Colonic mucosa (tissue), 4 donors: Measurements from ENCODE around the gene RIPOR2. TPM values are rescaled to one million over a fixed set of nuclear protein-coding genes. Genes with fewer than 3 reads are reported as not detected.

ENCODE experiments used
- DNase-seq: peaks from one replicate; pipeline ENCODE4 v3.0.0-alpha.2; 2020
- H3K27ac ChIP-seq: fragments of 200-600 bp; one replicate; pipeline ENCODE4 v1.8.0; 2021
- H3K27me3 ChIP-seq: fragments of 200-600 bp; one replicate; pipeline ENCODE4 v1.8.0; 2021
- H3K36me3 ChIP-seq: fragments of 200-600 bp; one replicate; pipeline ENCODE4 v1.8.0; 2021
- H3K4me1 ChIP-seq: fragments of 200-600 bp; one replicate; pipeline ENCODE4 v1.8.0; 2021; ENCODE audit warnings: mild to moderate bottlenecking
- H3K4me3 ChIP-seq: fragments of 200-600 bp; one replicate; pipeline ENCODE4 v1.8.0; 2021
- H3K9ac ChIP-seq, 2 donors: one replicate each; pipeline ENCODE4 v1.7.0; 2013; ENCODE audit warnings: control low read depth in 2 of 2, low read depth in 2 of 2, low read length in 2 of 2
- H3K9me3 ChIP-seq: fragments of 200-600 bp; one replicate; pipeline ENCODE4 v1.8.0; 2021
- intact Hi-C: fragments of 100-400 bp; cut with DNase I; formaldehyde crosslinking; loops from one replicate; pipeline ENCODE4 v1.14.1; 2022
- total RNA-seq, 2 donors: library from RNA; stranded (reverse); fragmentation: NEBNext Ultra II Directional in 1 of 2; extraction: Animal tissue kit (Norgen Biotek cat#: 25700) in 1 of 2; gene quantifications; one replicate each; pipeline ENCODE4 v1.2.1, GENCODE V29; 2021
- TF ChIP-seq, protein P1 (sequence below): fragments of 200-600 bp; IDR thresholded peaks from one replicate; pipeline ENCODE4 v1.8.0; 2022; ENCODE audit warnings: antibody characterized with exemption, mild to moderate bottlenecking
- donor health status: healthy.
- donor health status: DM: no; HTN: no; CAD: no.
- donor health status: DM: no; HTN: no; CAD: no.

Gene RIPOR2, protein sequence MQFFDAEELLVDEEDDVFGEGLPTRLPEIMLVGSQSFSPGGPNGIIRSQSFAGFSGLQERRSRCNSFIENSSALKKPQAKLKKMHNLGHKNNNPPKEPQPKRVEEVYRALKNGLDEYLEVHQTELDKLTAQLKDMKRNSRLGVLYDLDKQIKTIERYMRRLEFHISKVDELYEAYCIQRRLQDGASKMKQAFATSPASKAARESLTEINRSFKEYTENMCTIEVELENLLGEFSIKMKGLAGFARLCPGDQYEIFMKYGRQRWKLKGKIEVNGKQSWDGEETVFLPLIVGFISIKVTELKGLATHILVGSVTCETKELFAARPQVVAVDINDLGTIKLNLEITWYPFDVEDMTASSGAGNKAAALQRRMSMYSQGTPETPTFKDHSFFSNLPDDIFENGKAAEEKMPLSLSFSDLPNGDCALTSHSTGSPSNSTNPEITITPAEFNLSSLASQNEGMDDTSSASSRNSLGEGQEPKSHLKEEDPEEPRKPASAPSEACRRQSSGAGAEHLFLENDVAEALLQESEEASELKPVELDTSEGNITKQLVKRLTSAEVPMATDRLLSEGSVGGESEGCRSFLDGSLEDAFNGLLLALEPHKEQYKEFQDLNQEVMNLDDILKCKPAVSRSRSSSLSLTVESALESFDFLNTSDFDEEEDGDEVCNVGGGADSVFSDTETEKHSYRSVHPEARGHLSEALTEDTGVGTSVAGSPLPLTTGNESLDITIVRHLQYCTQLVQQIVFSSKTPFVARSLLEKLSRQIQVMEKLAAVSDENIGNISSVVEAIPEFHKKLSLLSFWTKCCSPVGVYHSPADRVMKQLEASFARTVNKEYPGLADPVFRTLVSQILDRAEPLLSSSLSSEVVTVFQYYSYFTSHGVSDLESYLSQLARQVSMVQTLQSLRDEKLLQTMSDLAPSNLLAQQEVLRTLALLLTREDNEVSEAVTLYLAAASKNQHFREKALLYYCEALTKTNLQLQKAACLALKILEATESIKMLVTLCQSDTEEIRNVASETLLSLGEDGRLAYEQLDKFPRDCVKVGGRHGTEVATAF
- total RNA-seq = 1 to 10 TPM; 1.8 to 2.0 TPM

DNA sequence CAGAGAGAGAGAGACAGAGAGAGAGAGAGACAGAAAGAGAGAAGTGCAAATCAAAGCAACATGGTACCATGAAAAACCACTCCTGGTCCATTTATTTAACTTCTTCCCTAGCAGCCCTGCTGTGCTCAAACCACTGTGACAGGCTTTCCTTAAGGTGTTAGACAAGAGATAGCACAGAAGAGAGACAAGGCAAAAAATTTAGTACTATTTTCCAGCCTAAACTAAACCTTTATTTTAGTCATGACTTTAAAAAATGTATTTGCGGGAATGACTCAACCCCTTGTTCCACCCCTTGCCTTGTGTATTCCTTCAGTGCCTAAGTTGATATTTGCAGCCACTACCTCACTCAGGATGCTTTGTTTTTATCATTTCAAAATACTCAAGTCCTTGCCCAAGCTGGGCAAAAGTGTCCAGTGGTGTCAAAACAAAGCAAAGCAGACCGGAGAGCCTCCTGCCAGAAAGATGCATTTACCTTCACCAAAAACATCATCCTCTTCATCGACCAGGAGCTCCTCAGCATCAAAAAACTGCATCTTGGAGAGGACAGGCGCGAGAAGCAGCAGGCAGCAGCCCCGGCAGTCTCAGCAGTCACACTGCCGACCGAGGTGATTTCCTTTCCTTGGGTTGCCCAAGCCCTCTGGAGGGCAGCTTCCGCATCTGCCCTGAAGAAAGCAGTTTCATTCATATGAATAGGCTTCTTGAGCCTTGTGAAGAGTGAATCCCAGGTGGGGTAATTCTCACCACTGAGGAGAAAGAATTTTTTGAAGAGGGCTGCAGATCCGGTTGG lies at the start of gene RIPOR2:
TSS of gene RIPOR2 (minus strand) at position 595 of the 787 bp plus-strand sequence. CDS start at position 533, 62 bp downstream.
- DNase-seq = no peak
- Histone ChIP-seq H3K27ac (peak within 1 kb of the TSS; percentile 29), H3K4me1 (no peaks in the 10 kb centered on the region), H3K9ac (no peak within 1 kb of the TSS), H3K36me3 (no peaks in the 10 kb centered on the region), H3K9me3 (no peaks in the 10 kb centered on the region), H3K4me3 (peak within 1 kb of the TSS; percentile 8), H3K27me3 (no peaks in the 10 kb centered on the region)
- TF ChIP-seq, protein P1, sequence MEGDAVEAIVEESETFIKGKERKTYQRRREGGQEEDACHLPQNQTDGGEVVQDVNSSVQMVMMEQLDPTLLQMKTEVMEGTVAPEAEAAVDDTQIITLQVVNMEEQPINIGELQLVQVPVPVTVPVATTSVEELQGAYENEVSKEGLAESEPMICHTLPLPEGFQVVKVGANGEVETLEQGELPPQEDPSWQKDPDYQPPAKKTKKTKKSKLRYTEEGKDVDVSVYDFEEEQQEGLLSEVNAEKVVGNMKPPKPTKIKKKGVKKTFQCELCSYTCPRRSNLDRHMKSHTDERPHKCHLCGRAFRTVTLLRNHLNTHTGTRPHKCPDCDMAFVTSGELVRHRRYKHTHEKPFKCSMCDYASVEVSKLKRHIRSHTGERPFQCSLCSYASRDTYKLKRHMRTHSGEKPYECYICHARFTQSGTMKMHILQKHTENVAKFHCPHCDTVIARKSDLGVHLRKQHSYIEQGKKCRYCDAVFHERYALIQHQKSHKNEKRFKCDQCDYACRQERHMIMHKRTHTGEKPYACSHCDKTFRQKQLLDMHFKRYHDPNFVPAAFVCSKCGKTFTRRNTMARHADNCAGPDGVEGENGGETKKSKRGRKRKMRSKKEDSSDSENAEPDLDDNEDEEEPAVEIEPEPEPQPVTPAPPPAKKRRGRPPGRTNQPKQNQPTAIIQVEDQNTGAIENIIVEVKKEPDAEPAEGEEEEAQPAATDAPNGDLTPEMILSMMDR = no peak
- intact Hi-C loops = loop anchor here (10.0 kb wide), 1 partner anchor 59 kb away; no protein-coding TSS in a partner anchor

DNA sequence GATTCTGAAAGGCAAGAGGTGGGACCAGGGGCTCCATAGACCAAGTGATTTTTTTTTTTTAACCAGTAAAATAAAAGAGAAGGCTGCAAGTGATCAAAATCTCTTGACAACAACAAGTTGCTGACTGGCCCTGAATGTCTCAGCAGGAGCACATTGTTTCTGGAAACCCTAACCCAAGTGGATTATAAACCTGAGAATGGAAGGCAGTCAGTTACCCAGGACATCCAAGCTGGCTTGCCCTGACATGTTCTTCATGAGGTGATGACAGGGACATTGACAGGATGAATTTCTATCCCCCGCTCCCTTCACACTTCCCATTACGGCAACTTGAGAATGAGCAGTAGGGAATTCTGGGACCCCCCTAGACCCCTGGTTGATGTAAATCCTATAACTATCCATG lies 49.6 kb upstream of the RIPOR2 start:
- Histone ChIP-seq H3K4me1 (no peaks in the 10 kb centered on the region), H3K9ac (no peak overlapping the region), H3K27me3 (no peaks in the 10 kb centered on the region), H3K9me3 (no peaks in the 10 kb centered on the region), H3K4me3 (no peak overlapping the region), H3K36me3 (no peaks in the 10 kb centered on the region), H3K27ac (no peak overlapping the region)
- TF ChIP-seq, protein P1 = no peak
- intact Hi-C loops = no loop called here
- no peak for DNase-seq

DNA sequence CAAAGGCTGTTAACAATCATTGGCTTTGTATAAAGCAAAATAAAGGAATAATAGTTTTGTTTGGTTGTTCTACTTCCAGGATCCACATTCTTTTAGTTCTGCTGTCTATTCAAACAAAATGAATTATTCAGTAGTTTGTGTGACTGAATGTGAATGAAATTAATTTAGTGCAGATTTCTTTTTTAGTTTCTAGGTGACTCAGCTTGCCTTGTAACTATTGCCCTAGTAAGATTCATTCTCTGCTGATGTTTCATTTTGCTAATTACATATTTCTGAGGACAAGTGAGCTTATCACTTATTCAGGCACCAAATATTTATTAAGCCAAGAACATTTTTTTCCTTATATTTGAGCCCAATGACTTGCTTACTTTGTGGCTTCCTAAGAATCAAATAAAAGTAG lies 46.5 kb upstream of the RIPOR2 start:
- Histone ChIP-seq H3K9ac (no peak overlapping the region), H3K27me3 (no peaks in the 10 kb centered on the region), H3K36me3 (no peaks in the 10 kb centered on the region), H3K4me3 (no peak overlapping the region), H3K27ac (no peak overlapping the region), H3K4me1 (no peaks in the 10 kb centered on the region), H3K9me3 (no peaks in the 10 kb centered on the region)
- DNase-seq = no peak
- intact Hi-C loops = no loop called here
- TF ChIP-seq, protein P1 = no peak

DNA sequence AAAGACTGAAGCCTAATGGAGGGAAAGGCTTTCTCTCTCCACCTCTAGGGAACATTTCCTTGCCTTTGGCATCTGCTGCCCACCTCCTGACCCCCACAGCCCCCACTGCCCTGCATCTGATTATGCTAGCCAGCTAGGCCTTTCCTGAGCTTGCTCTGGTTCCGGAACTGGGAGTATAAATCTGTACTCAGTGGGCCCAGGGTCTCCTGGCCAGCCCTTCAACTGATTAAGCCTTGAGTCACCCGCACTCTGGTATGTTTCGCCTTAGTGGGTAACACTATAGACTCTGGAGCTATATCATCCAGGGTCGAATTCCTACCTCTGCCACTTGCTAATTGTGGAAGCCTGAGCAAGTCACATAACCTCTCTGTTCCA lies 45.6 kb upstream of the RIPOR2 start:
- intact Hi-C loops = no loop called here
- Histone ChIP-seq H3K4me3 (no peak overlapping the region), H3K27me3 (no peaks in the 10 kb centered on the region), H3K36me3 (no peaks in the 10 kb centered on the region), H3K4me1 (no peaks in the 10 kb centered on the region), H3K9me3 (no peaks in the 10 kb centered on the region), H3K9ac (no peak overlapping the region), H3K27ac (no peak overlapping the region)
- TF ChIP-seq, protein P1 = no peak
- no peak for DNase-seq
